Left lung (tissue), 10 donors: Measurements from ENCODE around the gene INHBC. TPM values are rescaled to one million over a fixed set of nuclear protein-coding genes. Genes with fewer than 3 reads are reported as not detected.

ENCODE experiments used
- ATAC-seq: fragments of 200-7000 bp; cut with Tn5 transposase; one replicate; pipeline ENCODE4 v1.9.1; 2020; ENCODE audit warnings: moderate library complexity
- DNase-seq, 4 donors: peaks; one replicate each; pipeline ENCODE4 v3.0.0-alpha.2; 2013 to 2020
- H3K27ac ChIP-seq, 2 donors: fragments of 200-600 bp; sonication (generic) in 1 of 2; one replicate each; pipeline versions ENCODE4 v1.5.0 to v1.8.0; 2020 to 2021
- H3K27me3 ChIP-seq, 2 donors: fragments of 200-600 bp; sonication (generic) in 1 of 2; one replicate each; pipeline versions ENCODE4 v1.5.0 to v1.8.0; 2020 to 2021
- H3K36me3 ChIP-seq, 2 donors: fragments of 200-600 bp; sonication (generic) in 1 of 2; one replicate each; pipeline versions ENCODE4 v1.5.0 to v1.8.0; 2020 to 2021
- H3K4me1 ChIP-seq, 2 donors: fragments of 200-600 bp; one replicate each; pipeline ENCODE4 v1.8.0; 2021
- H3K4me3 ChIP-seq, 2 donors: fragments of 200-600 bp; sonication (generic) in 1 of 2; one replicate each; pipeline versions ENCODE4 v1.5.0 to v1.8.0; 2020 to 2021; ENCODE audit warnings: mild to moderate bottlenecking in 1 of 2
- H3K9me3 ChIP-seq, 2 donors: fragments of 200-600 bp; sonication (generic) in 1 of 2; one replicate each; pipeline versions ENCODE4 v1.5.0 to v1.8.0; 2020 to 2021
- intact Hi-C, 2 donors: fragments of 100-400 bp; cut with DNase I; formaldehyde crosslinking; loops; one replicate each; pipeline versions ENCODE4 v1.11.2 to v1.14.2; 2022
- polyA plus RNA-seq, 6 donors: library from polyadenylated mRNA; unstranded; fragments of 120-200 nt; gene quantifications; one replicate each; pipeline ENCODE4 v1.2.1, GENCODE V29; 2013; ENCODE audit not compliant: insufficient read length in 6 of 6
- total RNA-seq, 2 donors: library from RNA; stranded (reverse); fragmentation: NEBNext Ultra II Directional; extraction: Animal tissue kit (Norgen Biotek cat#: 25700); gene quantifications; one replicate each; pipeline ENCODE4 v1.2.1, GENCODE V29; 2021
- TF ChIP-seq, protein P1 (sequence below), 2 donors: fragments of 200-600 bp; sonication (generic) in 1 of 2; IDR thresholded peaks; one replicate each; pipeline versions ENCODE4 v1.5.0 to v1.8.0; 2021; ENCODE audit warnings: antibody characterized with exemption in 2 of 2
- donor health status: DM: no; HTN: yes; CAD: no.
- donor health status: DM: no; HTN: no; CAD: no.

INHBC gene
- total and polyA plus RNA-seq, 8 donors, result 0.16 to 0.29 (median 0.24) TPM; not detected in 3

DNA sequence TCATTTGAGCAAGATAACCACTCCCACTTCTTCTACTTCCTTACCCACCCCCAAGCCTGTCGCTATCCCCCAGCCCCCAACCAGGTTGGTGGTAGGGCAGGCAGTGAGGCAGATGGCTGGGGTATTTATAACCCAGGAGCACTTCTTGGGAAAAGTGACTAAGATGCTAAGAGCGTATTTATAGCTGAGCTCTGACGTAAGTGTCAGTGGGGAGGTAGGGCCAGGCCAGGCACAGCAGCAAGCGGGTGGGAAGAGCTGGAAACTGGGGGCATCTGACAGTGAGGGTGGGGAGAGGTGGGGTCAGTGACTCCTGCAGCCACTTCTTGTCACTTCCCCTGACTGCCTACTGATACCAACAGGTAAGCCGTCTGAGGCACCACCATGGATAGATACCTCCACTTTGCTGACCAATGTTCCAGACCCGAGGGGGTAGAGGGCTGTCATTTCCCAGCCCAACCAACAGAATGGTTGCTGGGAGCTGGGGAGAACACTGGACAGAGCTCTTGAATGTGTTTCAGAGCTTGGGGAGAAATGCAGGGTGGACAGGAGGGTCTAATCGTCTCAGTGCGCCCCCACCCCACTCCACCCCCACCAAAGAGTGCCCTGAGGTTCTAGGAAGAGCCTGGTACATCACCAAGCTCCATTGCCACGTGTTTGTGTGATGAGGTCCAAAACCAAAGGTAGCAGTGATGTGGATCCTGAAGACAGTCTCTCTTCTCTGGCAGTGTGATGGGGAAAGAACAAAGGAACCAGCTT, 17.8 kb downstream of the INHBC start:
- Histone ChIP-seq H3K4me3 (no peak overlapping the region), H3K36me3 (no peaks in the 10 kb centered on the region), H3K9me3 (no peaks in the 10 kb centered on the region), H3K27me3 (peaks cover 0 to 19% of the 10 kb centered on the region in 2 donors), H3K27ac (no peak overlapping the region), H3K4me1 (no peaks in the 10 kb centered on the region)
- intact Hi-C loops, result loop anchor here in 1 of 2 donors (5.0 to 10.0 kb wide), 2 partner anchors 145 to 188 kb away; no protein-coding TSS in a partner anchor
- no peak for DNase-seq
- TF ChIP-seq, protein P1, sequence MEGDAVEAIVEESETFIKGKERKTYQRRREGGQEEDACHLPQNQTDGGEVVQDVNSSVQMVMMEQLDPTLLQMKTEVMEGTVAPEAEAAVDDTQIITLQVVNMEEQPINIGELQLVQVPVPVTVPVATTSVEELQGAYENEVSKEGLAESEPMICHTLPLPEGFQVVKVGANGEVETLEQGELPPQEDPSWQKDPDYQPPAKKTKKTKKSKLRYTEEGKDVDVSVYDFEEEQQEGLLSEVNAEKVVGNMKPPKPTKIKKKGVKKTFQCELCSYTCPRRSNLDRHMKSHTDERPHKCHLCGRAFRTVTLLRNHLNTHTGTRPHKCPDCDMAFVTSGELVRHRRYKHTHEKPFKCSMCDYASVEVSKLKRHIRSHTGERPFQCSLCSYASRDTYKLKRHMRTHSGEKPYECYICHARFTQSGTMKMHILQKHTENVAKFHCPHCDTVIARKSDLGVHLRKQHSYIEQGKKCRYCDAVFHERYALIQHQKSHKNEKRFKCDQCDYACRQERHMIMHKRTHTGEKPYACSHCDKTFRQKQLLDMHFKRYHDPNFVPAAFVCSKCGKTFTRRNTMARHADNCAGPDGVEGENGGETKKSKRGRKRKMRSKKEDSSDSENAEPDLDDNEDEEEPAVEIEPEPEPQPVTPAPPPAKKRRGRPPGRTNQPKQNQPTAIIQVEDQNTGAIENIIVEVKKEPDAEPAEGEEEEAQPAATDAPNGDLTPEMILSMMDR (IDR thresholded peaks at IDR 0.05), result no peak
- ATAC-seq, result peak; percentile 19

DNA sequence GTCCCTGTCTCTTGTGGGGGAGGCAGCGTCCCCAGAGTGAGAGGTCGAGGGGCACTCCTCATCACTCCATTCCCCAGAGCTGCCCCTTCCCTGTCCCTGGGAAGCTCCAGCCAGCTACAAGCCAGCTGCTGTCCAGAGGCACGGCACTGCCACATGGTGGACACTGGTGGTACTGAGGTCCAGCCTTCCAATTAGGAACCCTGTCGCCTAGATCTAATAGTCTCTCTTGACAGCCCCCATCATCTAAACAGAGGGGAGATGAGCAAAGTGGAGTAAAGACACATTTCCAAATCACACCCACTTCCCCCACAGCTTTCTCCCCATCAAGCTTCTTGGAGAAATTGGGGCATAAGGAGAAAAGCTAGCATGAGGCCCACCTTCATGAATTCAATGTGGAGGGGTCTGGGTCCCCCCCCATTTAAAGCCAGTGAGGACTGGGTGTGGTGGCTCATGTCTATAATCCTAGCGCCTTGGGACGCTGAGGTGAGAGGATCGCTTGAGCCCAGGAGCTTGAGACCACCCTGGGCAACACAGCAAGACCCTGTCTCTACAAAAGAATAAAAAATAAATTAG, 18.4 kb downstream of the INHBC start:
- Histone ChIP-seq H3K4me3 (no peak overlapping the region), H3K9me3 (no peaks in the 10 kb centered on the region), H3K4me1 (no peaks in the 10 kb centered on the region), H3K27me3 (peaks cover 0 to 19% of the 10 kb centered on the region in 2 donors), H3K36me3 (no peaks in the 10 kb centered on the region), H3K27ac (no peak overlapping the region)
- peak; percentile 93 for ATAC-seq
- intact Hi-C loops, result loop anchor here in 1 of 2 donors (5.0 to 10.0 kb wide), 2 partner anchors 146 to 188 kb away; no protein-coding TSS in a partner anchor
- DNase-seq, result peak; percentile 53 to 90 (median 78)
- TF ChIP-seq, protein P1 (IDR thresholded peaks at IDR 0.05), result peak; percentile 83 to 89

GRCh38 chr12:57454213-57454565, 19.6 kb downstream of the INHBC start:
- Histone ChIP-seq H3K27ac (no peak overlapping the region), H3K4me1 (peaks cover 6 to 9% of the 10 kb centered on the region in 2 donors)
- intact Hi-C loops, result loop anchor here in 1 of 2 donors (5.0 to 10.0 kb wide), 2 partner anchors 147 to 189 kb away; no protein-coding TSS in a partner anchor

DNA sequence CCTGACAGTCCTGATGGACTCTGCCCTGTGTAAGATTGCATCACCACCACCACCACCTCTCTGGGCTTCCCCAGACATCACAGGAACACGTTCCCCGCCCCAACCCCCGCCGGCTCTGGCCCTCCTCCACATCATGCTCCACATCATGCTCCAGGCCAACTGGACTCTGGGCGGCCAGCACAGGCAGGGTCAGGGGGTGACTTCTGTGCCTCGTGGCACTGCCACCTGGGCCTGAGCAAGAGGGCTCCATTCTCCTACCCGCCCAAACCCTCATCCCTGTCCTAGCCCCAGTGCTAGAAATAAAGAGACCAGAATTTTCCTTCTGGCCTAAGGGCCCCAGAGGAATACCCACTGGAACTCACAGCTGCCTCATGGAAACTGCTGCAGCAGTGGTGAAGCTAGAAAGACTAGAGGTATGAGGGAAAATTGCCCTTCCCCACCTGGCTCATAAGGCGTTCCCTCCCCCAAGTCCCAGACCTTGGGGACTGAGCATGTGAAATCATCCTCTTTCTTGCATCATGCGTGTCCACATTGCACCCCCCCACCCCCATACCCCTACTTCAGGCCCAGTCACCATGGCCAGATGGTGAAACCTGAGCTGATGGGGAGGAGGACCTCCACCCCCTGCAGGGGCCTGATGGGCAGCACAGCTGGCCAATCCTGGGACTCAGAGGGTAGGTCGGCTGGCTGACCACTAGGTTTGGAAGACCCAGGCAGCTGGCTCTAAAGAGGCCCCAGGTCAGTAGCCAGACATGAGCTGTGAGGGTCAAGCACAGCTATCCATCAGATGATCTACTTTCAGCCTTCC, 20.2 kb downstream of the INHBC start, which contains the start of gene INHBE:
Gene INHBE, plus strand, starts transcription at position 742 of the 808 bp plus-strand sequence. CDS start 230 bp downstream, outside the sequence.
- Histone ChIP-seq H3K4me1 (peaks cover 6 to 10% of the 10 kb centered on the region in 2 donors), H3K36me3 (no peaks in the 10 kb centered on the region), H3K27ac (no peak within 1 kb of the TSS), H3K27me3 (peaks cover 0 to 22% of the 10 kb centered on the region in 2 donors), H3K9me3 (no peaks in the 10 kb centered on the region), H3K4me3 (no peak within 1 kb of the TSS)
- no peak for DNase-seq
- TF ChIP-seq, protein P1 (IDR thresholded peaks at IDR 0.05), result no peak
- intact Hi-C loops, result loop anchor here in 1 of 2 donors (5.0 to 10.0 kb wide), 2 partner anchors 147 to 190 kb away; no protein-coding TSS in a partner anchor
- no peak for ATAC-seq

More at GRCh38 chr12:57454213-57454565, 19.6 kb downstream of the INHBC start:
- Histone ChIP-seq H3K36me3 (no peaks in the 10 kb centered on the region), H3K9me3 (no peaks in the 10 kb centered on the region), H3K27me3 (peaks cover 0 to 19% of the 10 kb centered on the region in 2 donors), H3K4me3 (no peak overlapping the region)
- DNase-seq, result no peak
- no peak for ATAC-seq
- TF ChIP-seq, protein P1 (IDR thresholded peaks at IDR 0.05), result no peak
